HepG2 (cell line): Measurements from ENCODE around the gene CSNK1E. TPM values are rescaled to one million over a fixed set of nuclear protein-coding genes. Genes with fewer than 3 reads are reported as not detected.

Experiments
- ATF3 ChIP-seq: sonication (generic); formaldehyde crosslinking; IDR thresholded peaks from 2 replicates; pipeline ENCODE4 v1.4.0; 2020; ENCODE audit warnings: missing genetic modification reagents
- CHCHD3 ChIP-seq: sonication (generic); formaldehyde crosslinking; IDR thresholded peaks from 2 replicates; pipeline ENCODE4 v1.8.0; 2022; ENCODE audit warnings: mild to moderate bottlenecking, missing genetic modification reagents, moderate library complexity
- CSRNP2 ChIP-seq: sonication (generic); formaldehyde crosslinking; conservative IDR thresholded peaks from 2 replicates; pipeline ENCODE4 v1.8.0; 2022; ENCODE audit warnings: low read depth, missing genetic modification reagents
- GATAD1 ChIP-seq: IDR thresholded peaks from 2 replicates; pipeline ENCODE4 v1.6.1; 2016; ENCODE audit warnings: missing genetic modification reagents, missing compliant biosample characterization
- GZF1 ChIP-seq: sonication (generic); formaldehyde crosslinking; IDR thresholded peaks from 2 replicates; pipeline ENCODE4 v1.5.1; 2020; ENCODE audit warnings: mild to moderate bottlenecking, missing genetic modification reagents
- HMGXB3 ChIP-seq: sonication (generic); formaldehyde crosslinking; IDR thresholded peaks from 2 replicates; pipeline ENCODE4 v1.4.0; 2020; ENCODE audit warnings: missing genetic modification reagents, borderline replicate concordance
- IRF2 ChIP-seq: IDR thresholded peaks from 2 replicates; pipeline ENCODE4 v1.6.1; 2018; ENCODE audit warnings: missing genetic modification reagents, missing compliant biosample characterization
- NAIF1 ChIP-seq: sonication (generic); formaldehyde crosslinking; IDR thresholded peaks from 2 replicates; pipeline ENCODE4 v1.5.0; 2020; ENCODE audit warnings: mild to moderate bottlenecking, missing genetic modification reagents, borderline replicate concordance
- TAF15 ChIP-seq: fragments of 200-400 bp; formaldehyde crosslinking; IDR thresholded peaks from one replicate; pipeline ENCODE4 v1.6.1; 2018; ENCODE audit warnings: mild to moderate bottlenecking, low read depth, low read length; ENCODE audit not compliant: poor library complexity, severe bottlenecking
- ZNF30 ChIP-seq: sonication (generic); formaldehyde crosslinking; IDR thresholded peaks from 2 replicates; pipeline ENCODE4 v1.5.0; 2020; ENCODE audit warnings: mild to moderate bottlenecking, missing genetic modification reagents
- ZNF337 ChIP-seq: sonication (generic); formaldehyde crosslinking; IDR thresholded peaks from 2 replicates; pipeline ENCODE4 v1.5.1; 2020; ENCODE audit warnings: missing genetic modification reagents, low read depth, mild to moderate bottlenecking, borderline replicate concordance
- ZNF460 ChIP-seq: sonication (generic); formaldehyde crosslinking; IDR thresholded peaks from 2 replicates; pipeline ENCODE4 v1.5.1; 2020; ENCODE audit warnings: missing genetic modification reagents, mild to moderate bottlenecking, borderline replicate concordance
- ZNF576 ChIP-seq: sonication (generic); formaldehyde crosslinking; IDR thresholded peaks from 2 replicates; pipeline ENCODE4 v1.4.0; 2020; ENCODE audit warnings: mild to moderate bottlenecking, missing genetic modification reagents
- ZNF687 ChIP-seq: sonication (generic); formaldehyde crosslinking; IDR thresholded peaks from 2 replicates; pipeline ENCODE4 v1.5.1; 2020; ENCODE audit warnings: mild to moderate bottlenecking, missing genetic modification reagents, moderate library complexity
- ZNF7 ChIP-seq: IDR thresholded peaks from 2 replicates; pipeline ENCODE4 v1.6.1; 2016; ENCODE audit warnings: missing biosample characterization, missing genetic modification reagents
- ZXDC ChIP-seq: sonication (generic); formaldehyde crosslinking; IDR thresholded peaks from 2 replicates; pipeline ENCODE4 v1.5.0; 2020; ENCODE audit warnings: mild to moderate bottlenecking, missing genetic modification reagents
- polyA plus RNA-seq, 8 experiments: library from polyadenylated mRNA; depleted of rRNA in 3 of 8; stranded (reverse) in 7 of 8; unstranded in 1 of 8; fragments of >200 nt; fragmentation: Illumina TruSeq in 4 of 8; extraction: Trizol in 4 of 8; gene quantifications; 2 replicates each; pipeline versions ENCODE4 v1.2.1 to v1.2.3, GENCODE V29; 2011 to 2016; ENCODE audit warnings: low read depth in 4 of 8, missing spikeins in 1 of 8, mixed read lengths in 1 of 8; ENCODE audit not compliant: insufficient read depth in 1 of 8
- total RNA-seq, 5 experiments: library from RNA; depleted of rRNA; stranded (reverse); fragments of >200 nt; fragmentation: Illumina TruSeq; extraction: Trizol; gene quantifications; 2 replicates each; pipeline ENCODE4 v1.2.3, GENCODE V29; 2016; ENCODE audit warnings: low read depth in 1 of 5

CSNK1E gene
- total and polyA plus RNA-seq, 2 of the 13 experiments (the other 11 are each of a cell fraction or from before 2014, with no cell fraction given) = 34.7 to 129 TPM

- no peak for TF ChIP-seq NAIF1 (CRISPR knock-in tag)
- TF ChIP-seq GZF1 = no peak
- TF ChIP-seq ZNF7 = no peak
- no peak for TF ChIP-seq ZNF576
- no peak for TF ChIP-seq IRF2
- TF ChIP-seq ZNF460 (CRISPR knock-in tag) = no peak
- no peak for TF ChIP-seq ZXDC (CRISPR knock-in tag)
- no peak for TF ChIP-seq HMGXB3 (CRISPR knock-in tag)
- TF ChIP-seq GATAD1 (CRISPR knock-in tag) = no peak
- TF ChIP-seq ZNF687 = peak; percentile 57
- no peak for TF ChIP-seq CSRNP2 (CRISPR knock-in tag)
- no peak for TF ChIP-seq TAF15
- TF ChIP-seq CHCHD3 = no peak
- 0 out of 2 replicates have a peak, but pooled peaks have one; percentile 15 for TF ChIP-seq ATF3 (CRISPR knock-in tag)
- no peak for TF ChIP-seq ZNF337 (CRISPR knock-in tag)
- no peak for TF ChIP-seq ZNF30 (CRISPR knock-in tag)
These were observed 36.0 kb upstream of the CSNK1E start (continued) for GRCh38 chr22:38353142-38353629.
